ENCODE measurements around the gene GJC1.

GJC1 gene

DNA sequence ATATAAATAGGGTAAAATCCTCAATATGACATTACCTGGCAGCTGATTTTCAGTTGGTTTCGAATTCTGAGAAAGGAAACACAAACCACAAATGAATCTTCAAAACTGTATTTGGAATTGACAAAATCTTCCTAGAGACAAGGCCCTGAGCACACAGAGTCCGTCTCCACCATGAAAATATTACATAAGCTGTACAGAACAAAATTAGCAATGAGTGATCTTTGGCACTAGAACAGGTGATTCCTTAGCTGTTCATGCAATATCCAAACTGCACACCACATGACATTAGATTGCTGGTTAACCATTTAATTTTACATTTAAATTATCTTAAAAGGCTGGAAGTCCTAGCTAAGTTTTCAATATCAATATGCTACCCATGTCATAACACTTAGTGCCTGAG, 31.7 kb downstream of the GJC1 start:
- no peak for DNase-seq

- no peak for DNase-seq
These were observed 32.3 kb downstream of the GJC1 start for GRCh38 chr17:44797802-44798201.

GRCh38 chr17:44796731-44797130, 33.4 kb downstream of the GJC1 start:
- DNase-seq: no peak

DNA sequence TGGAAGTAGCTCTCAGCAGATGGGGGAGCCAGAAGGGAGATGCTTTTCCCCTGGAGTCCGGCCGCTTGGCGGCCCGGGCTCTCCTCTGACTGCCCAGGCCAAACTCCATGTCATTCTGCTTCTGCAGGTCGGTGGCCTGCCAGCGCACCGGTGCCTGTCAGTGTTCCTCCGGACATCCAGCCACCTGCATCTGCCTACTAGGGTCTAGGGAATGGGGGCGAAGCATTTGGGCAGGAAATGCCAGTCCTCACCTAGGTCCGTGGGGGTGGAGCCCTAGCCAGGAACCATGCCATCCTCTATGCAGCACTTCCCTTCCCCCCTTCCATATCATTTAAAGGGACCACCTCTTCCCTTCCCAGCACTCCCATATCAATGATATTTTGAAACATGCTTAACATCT, 34.2 kb downstream of the GJC1 start:
- no peak for DNase-seq

GRCh38 chr17:44795421-44795820, 34.7 kb downstream of the GJC1 start:
- DNase-seq: no peak

- no peak for DNase-seq
These were observed 35.2 kb downstream of the GJC1 start for GRCh38 chr17:44794851-44795413.

- DNase-seq: no peak
These were observed 35.9 kb downstream of the GJC1 start for GRCh38 chr17:44793885-44794842.

GRCh38 chr17:44792276-44792675, 37.8 kb downstream of the GJC1 start:
- no peak for DNase-seq

- DNase-seq: no peak
These were observed 41.9 kb downstream of the GJC1 start for GRCh38 chr17:44788139-44788538.

GRCh38 chr17:44787271-44787940, 42.7 kb downstream of the GJC1 start:
- no peak for DNase-seq

GRCh38 chr17:44786551-44787081, 43.5 kb downstream of the GJC1 start:
- DNase-seq: no peak

- DNase-seq: no peak
These were observed 44.2 kb downstream of the GJC1 start for GRCh38 chr17:44785921-44786320.

GRCh38 chr17:44782326-44782850, 47.7 kb downstream of the GJC1 start:
- no peak for DNase-seq

- DNase-seq: no peak
These were observed 48.3 kb downstream of the GJC1 start for GRCh38 chr17:44781551-44782325.

GRCh38 chr17:44780845-44781480, 49.1 kb downstream of the GJC1 start:
- DNase-seq: no peak

DNA sequence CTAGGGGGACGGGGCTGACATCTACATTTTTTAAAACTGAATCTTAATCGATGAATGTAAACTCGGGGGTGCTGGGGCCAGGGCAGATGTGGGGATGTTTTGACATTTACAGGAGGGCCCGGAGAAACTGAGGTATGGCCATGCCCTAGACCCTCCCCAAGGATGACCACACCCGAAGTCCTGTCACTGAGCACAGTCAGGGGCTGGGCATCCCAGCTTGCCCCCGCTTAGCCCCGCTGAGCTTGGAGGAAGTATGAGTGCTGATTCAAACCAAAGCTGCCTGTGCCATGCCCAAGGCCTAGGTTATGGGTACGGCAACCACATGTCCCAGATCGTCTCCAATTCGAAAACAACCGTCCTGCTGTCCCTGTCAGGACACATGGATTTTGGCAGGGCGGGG, 49.9 kb downstream of the GJC1 start:
- DNase-seq: no peak

DNA sequence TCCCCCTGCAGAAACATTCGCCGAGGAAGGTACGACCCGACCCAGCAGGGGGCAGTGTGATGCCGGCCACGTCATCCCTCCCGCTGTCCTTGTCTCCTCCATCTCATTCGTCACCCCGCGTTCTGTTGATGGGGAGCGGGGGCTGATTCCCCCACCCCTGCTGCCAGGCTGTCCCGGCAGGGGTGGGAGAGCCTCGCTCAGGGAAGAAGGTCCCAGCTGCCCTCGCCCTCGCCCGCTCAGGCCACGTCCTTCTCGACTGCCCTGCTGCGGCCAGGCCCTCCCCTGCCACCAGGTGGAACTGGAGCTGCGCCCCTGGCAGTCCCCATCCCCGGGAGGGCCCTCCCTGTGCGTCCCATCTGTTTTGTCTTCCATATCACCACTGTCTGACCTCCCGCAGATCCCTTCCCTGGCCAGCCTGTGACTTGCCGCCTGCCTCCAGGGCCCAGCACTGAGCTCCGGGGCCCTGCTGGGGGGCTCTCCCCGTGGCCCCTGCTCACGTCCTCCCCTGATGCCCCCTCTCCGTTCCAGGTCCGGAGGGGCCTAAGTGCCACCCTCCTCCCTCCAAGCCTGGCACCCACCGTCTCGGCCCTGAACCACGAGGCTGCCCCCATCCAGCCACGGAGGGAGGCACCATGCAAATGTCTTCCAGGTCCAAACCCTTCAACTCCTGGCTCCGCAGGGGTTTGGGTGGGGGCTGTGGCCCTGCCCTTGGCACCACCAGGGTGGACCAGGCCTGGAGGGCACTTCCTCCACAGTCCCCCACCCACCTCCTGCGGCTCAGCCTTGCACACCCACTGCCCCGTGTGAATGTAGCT, 50.7 kb downstream of the GJC1 start:
- DNase-seq: peak; percentile 58 to 82 (median 73)

GRCh38 chr17:44778656-44779210, 51.4 kb downstream of the GJC1 start:
- DNase-seq: no peak

GRCh38 chr17:44777394-44778348, 52.4 kb downstream of the GJC1 start:
- DNase-seq: no peak
